Colonic mucosa (tissue), 4 donors: Measurements from ENCODE around the gene LRRTM1. TPM values are rescaled to one million over a fixed set of nuclear protein-coding genes. Genes with fewer than 3 reads are reported as not detected.

Experiments used
- DNase-seq: peaks from one replicate; pipeline ENCODE4 v3.0.0-alpha.2; 2020
- H3K27ac ChIP-seq: fragments of 200-600 bp; one replicate; pipeline ENCODE4 v1.8.0; 2021
- H3K27me3 ChIP-seq: fragments of 200-600 bp; one replicate; pipeline ENCODE4 v1.8.0; 2021
- H3K36me3 ChIP-seq: fragments of 200-600 bp; one replicate; pipeline ENCODE4 v1.8.0; 2021
- H3K4me1 ChIP-seq: fragments of 200-600 bp; one replicate; pipeline ENCODE4 v1.8.0; 2021; ENCODE audit warnings: mild to moderate bottlenecking
- H3K4me3 ChIP-seq: fragments of 200-600 bp; one replicate; pipeline ENCODE4 v1.8.0; 2021
- H3K9ac ChIP-seq, 2 donors: one replicate each; pipeline ENCODE4 v1.7.0; 2013; ENCODE audit warnings: control low read depth in 2 of 2, low read depth in 2 of 2, low read length in 2 of 2
- H3K9me3 ChIP-seq: fragments of 200-600 bp; one replicate; pipeline ENCODE4 v1.8.0; 2021
- intact Hi-C: fragments of 100-400 bp; cut with DNase I; formaldehyde crosslinking; loops from one replicate; pipeline ENCODE4 v1.14.1; 2022
- total RNA-seq, 2 donors: library from RNA; stranded (reverse); fragmentation: NEBNext Ultra II Directional in 1 of 2; extraction: Animal tissue kit (Norgen Biotek cat#: 25700) in 1 of 2; gene quantifications; one replicate each; pipeline ENCODE4 v1.2.1, GENCODE V29; 2021
- TF ChIP-seq, protein P1 (sequence below): fragments of 200-600 bp; IDR thresholded peaks from one replicate; pipeline ENCODE4 v1.8.0; 2022; ENCODE audit warnings: antibody characterized with exemption, mild to moderate bottlenecking
- donor health status: healthy.
- donor health status: DM: no; HTN: no; CAD: no.
- donor health status: DM: no; HTN: no; CAD: no.

LRRTM1 gene, protein sequence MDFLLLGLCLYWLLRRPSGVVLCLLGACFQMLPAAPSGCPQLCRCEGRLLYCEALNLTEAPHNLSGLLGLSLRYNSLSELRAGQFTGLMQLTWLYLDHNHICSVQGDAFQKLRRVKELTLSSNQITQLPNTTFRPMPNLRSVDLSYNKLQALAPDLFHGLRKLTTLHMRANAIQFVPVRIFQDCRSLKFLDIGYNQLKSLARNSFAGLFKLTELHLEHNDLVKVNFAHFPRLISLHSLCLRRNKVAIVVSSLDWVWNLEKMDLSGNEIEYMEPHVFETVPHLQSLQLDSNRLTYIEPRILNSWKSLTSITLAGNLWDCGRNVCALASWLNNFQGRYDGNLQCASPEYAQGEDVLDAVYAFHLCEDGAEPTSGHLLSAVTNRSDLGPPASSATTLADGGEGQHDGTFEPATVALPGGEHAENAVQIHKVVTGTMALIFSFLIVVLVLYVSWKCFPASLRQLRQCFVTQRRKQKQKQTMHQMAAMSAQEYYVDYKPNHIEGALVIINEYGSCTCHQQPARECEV
- under 1 TPM; 0.27 to 0.66 TPM for total RNA-seq

DNA sequence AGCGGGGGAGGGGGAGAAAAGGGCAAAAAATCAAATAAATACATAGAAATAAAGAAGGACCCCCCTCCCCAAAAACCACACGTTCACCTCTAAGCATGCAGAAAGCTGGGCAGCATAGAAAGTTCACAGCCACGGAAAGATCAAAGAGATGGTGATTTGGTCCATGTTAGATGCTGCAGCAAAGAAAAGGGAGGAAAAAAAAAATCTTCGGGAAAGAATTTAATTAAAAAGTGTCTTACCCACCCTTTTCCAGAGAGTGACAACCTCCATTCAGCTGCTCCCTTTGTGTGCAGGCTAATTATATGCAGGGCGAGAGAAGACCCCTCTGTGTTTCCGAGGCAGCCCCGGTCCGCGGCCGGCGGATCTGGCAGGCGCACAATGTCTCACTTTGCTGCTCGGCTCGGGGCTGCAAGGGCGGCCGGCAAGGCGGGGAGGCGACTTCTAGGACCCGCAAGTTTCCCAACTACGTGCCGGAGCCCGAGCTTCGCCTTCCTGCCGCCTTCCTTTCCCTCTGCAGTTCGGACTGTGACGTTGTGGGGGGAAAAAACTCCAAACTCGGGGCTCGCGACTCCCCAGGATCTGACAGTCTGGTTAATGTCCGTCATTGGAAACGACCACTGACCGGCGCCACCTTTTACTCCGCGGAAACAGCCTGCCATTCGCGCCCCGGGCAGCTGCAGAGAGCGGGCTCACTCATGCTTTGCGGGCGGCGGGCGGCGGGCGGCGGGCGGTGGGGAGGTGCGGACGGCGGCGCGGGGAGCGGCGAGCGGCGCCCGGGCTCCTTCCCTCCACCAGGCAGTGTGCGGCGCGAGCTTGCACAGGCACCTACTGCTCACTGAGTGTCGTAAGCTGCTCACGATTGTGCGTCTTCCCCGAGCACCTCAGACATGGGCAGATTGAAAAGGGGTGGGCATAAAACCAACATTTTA lies at the start of gene LRRTM1:
Gene LRRTM1 (minus strand): TSS at position 844 of the 929 bp plus-strand sequence. CDS start 933 bp downstream, outside the sequence.
- TF ChIP-seq, protein P1, sequence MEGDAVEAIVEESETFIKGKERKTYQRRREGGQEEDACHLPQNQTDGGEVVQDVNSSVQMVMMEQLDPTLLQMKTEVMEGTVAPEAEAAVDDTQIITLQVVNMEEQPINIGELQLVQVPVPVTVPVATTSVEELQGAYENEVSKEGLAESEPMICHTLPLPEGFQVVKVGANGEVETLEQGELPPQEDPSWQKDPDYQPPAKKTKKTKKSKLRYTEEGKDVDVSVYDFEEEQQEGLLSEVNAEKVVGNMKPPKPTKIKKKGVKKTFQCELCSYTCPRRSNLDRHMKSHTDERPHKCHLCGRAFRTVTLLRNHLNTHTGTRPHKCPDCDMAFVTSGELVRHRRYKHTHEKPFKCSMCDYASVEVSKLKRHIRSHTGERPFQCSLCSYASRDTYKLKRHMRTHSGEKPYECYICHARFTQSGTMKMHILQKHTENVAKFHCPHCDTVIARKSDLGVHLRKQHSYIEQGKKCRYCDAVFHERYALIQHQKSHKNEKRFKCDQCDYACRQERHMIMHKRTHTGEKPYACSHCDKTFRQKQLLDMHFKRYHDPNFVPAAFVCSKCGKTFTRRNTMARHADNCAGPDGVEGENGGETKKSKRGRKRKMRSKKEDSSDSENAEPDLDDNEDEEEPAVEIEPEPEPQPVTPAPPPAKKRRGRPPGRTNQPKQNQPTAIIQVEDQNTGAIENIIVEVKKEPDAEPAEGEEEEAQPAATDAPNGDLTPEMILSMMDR: no peak
- peak within 1 kb of the TSS; percentile 11 for H3K4me3 ChIP-seq
- no peaks in the 10 kb centered on the region for H3K36me3 ChIP-seq
- no peak within 1 kb of the TSS for H3K9ac ChIP-seq
- DNase-seq: no peak
- no peaks in the 10 kb centered on the region for H3K4me1 ChIP-seq
- peaks cover 33% of the 10 kb centered on the region for H3K27me3 ChIP-seq
- no peaks in the 10 kb centered on the region for H3K9me3 ChIP-seq
- no peak within 1 kb of the TSS for H3K27ac ChIP-seq
- intact Hi-C loops: no loop called here

- Histone ChIP-seq H3K4me1 (no peaks in the 10 kb centered on the region), H3K4me3 (no peak overlapping the region), H3K27ac (no peak overlapping the region), H3K9me3 (no peaks in the 10 kb centered on the region), H3K9ac (no peak overlapping the region), H3K36me3 (no peaks in the 10 kb centered on the region), H3K27me3 (no peaks in the 10 kb centered on the region)
- intact Hi-C loops: no loop called here
- no peak for DNase-seq
- TF ChIP-seq, protein P1: no peak
Measured at GRCh38 chr2:80351231-80351630, 46.7 kb upstream of the LRRTM1 start.

GRCh38 chr2:80348953-80349352 lies 44.4 kb upstream of the LRRTM1 start:
- TF ChIP-seq, protein P1: no peak
- H3K4me1 ChIP-seq: no peaks in the 10 kb centered on the region
- DNase-seq: no peak
- no peaks in the 10 kb centered on the region for H3K27me3 ChIP-seq
- H3K9me3 ChIP-seq: no peaks in the 10 kb centered on the region
- intact Hi-C loops: no loop called here
- H3K27ac ChIP-seq: no peak overlapping the region
- no peaks in the 10 kb centered on the region for H3K36me3 ChIP-seq
- no peak overlapping the region for H3K9ac ChIP-seq
- H3K4me3 ChIP-seq: no peak overlapping the region

DNA sequence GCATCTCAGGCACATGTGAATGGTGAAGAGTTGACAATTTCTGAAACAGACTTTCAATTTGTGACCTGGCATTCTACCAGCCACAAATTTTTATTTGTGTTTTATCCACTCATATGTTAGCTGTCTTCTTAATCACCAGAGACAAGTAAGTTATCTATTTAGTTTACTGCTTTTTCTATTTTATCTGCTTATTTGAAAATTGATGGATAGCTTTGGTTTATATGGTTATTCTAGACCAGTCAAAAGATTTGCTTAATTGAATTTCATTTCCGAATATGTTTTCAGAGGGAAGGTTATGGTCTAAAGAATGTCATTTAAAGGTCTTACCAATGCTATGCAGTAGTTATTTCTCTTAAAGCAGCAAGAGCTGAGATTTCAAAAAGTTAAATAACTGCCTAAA lies 43.5 kb upstream of the LRRTM1 start:
- H3K9ac ChIP-seq: no peak overlapping the region
- intact Hi-C loops: no loop called here
- TF ChIP-seq, protein P1: no peak

DNA sequence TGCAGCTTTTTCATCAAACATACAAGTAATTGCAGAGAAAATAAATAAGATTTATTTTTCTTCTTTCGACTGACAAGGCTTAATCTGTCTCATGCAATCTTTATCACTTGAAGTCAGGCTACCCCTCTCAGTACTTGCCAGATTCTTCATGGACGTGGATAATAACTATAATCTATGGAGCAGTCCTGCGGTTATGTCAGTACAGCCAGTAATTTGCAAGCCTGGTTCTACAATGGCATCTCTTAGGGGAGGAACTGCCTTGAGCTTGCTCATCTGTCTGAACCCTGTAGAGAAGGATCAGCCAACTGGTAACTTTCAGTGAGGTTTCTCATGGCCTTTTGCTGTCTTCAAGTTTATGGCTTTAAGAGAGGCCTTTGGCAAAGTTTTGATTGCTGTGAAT lies 35.5 kb upstream of the LRRTM1 start:
- no peak overlapping the region for H3K27ac ChIP-seq
- H3K9ac ChIP-seq: no peak overlapping the region
- H3K4me1 ChIP-seq: no peaks in the 10 kb centered on the region
- H3K36me3 ChIP-seq: no peaks in the 10 kb centered on the region
- TF ChIP-seq, protein P1: no peak
- DNase-seq: no peak
- no peaks in the 10 kb centered on the region for H3K9me3 ChIP-seq
- intact Hi-C loops: no loop called here
- no peaks in the 10 kb centered on the region for H3K27me3 ChIP-seq
- H3K4me3 ChIP-seq: no peak overlapping the region

More for the DNA sequence above, 43.5 kb upstream of the LRRTM1 start:
- Histone ChIP-seq H3K36me3 (no peaks in the 10 kb centered on the region), H3K27ac (no peak overlapping the region), H3K9me3 (no peaks in the 10 kb centered on the region), H3K4me1 (no peaks in the 10 kb centered on the region), H3K27me3 (no peaks in the 10 kb centered on the region), H3K4me3 (no peak overlapping the region)
- no peak for DNase-seq
